Neural cell (in vitro differentiated cells): ENCODE results near the gene HDAC4. TPM values are rescaled to one million over a fixed set of nuclear protein-coding genes. Genes with fewer than 3 reads are reported as not detected.

Experiments used
- H2AFZ ChIP-seq: fragments of 200-600, 300-800 bp; sonication (generic), shearing (Covaris generic); 2 replicates; pipeline ENCODE4 v1.6.0; 2014; ENCODE audit warnings: low read depth, mild to moderate bottlenecking, antibody characterized with exemption, low read length, moderate library complexity
- H3F3A ChIP-seq: fragments of 200-600 bp; shearing (Covaris generic); 2 replicates; pipeline ENCODE4 v1.6.1; 2016; ENCODE audit warnings: mild to moderate bottlenecking, moderate library complexity, mixed read lengths, antibody characterized with exemption, low read length; ENCODE audit not compliant: insufficient read depth, poor library complexity, severe bottlenecking
- H3K27ac ChIP-seq: fragments of 200-600, 300-800 bp; sonication (generic), shearing (Covaris generic); 2 replicates; pipeline ENCODE4 v1.5.1; 2014; ENCODE audit warnings: mild to moderate bottlenecking, low read length, moderate library complexity
- H3K27me3 ChIP-seq: fragments of 300-800, 200-600 bp; sonication (generic), shearing (Covaris generic); 2 replicates; pipeline ENCODE4 v1.6.0; 2014; ENCODE audit warnings: mild to moderate bottlenecking, low read depth, low read length, moderate library complexity; ENCODE audit not compliant: insufficient read depth
- H3K36me3 ChIP-seq: fragments of 300-800, 200-600 bp; sonication (generic), shearing (Covaris generic); 2 replicates; pipeline ENCODE4 v1.5.1; 2014; ENCODE audit warnings: mild to moderate bottlenecking, antibody characterized with exemption, low read length, moderate library complexity; ENCODE audit not compliant: insufficient read depth
- H3K4me2 ChIP-seq: fragments of 300-800, 200-600 bp; sonication (generic), shearing (Covaris generic); 2 replicates; pipeline ENCODE4 v1.6.0; 2014; ENCODE audit warnings: mild to moderate bottlenecking, low read length
- H3K4me3 ChIP-seq: fragments of 300-800, 200-600 bp; sonication (generic), shearing (Covaris generic); 2 replicates; pipeline ENCODE4 v1.5.1; 2014; ENCODE audit warnings: mild to moderate bottlenecking, low read length, moderate library complexity
- H3K79me2 ChIP-seq: fragments of 200-600 bp; shearing (Covaris generic); replicated peaks from 2 replicates; pipeline ENCODE4 v1.6.0; 2014; ENCODE audit warnings: mild to moderate bottlenecking, low read length, moderate library complexity; ENCODE audit not compliant: insufficient read depth
- H3K9ac ChIP-seq: fragments of 300-800, 200-600 bp; sonication (generic), shearing (Covaris generic); 2 replicates; pipeline ENCODE4 v1.6.1; 2016; ENCODE audit warnings: mild to moderate bottlenecking, low read length, mixed read lengths
- H3K9me2 ChIP-seq: fragments of 200-600 bp; shearing (Covaris generic); 2 replicates; pipeline ENCODE4 v1.6.1; 2016; ENCODE audit warnings: mild to moderate bottlenecking, low read length, mixed read lengths; ENCODE audit not compliant: insufficient read depth
- H3K9me3 ChIP-seq: fragments of 200-600, 300-800 bp; sonication (generic), shearing (Covaris generic); 2 replicates; pipeline ENCODE4 v1.6.1; 2016; ENCODE audit warnings: mild to moderate bottlenecking, mixed run types, low read length, moderate library complexity, mixed read lengths
- H4K20me1 ChIP-seq: fragments of 200-600 bp; shearing (Covaris generic); 2 replicates; pipeline ENCODE4 v1.6.1; 2016; ENCODE audit warnings: mild to moderate bottlenecking, mixed run types; ENCODE audit not compliant: insufficient read depth
- EP300 ChIP-seq: fragments of 450-650 bp; conservative IDR thresholded peaks from 2 replicates; pipeline ENCODE4 v1.6.1; 2014; ENCODE audit warnings: antibody characterized with exemption, mild to moderate bottlenecking, moderate library complexity; ENCODE audit not compliant: poor library complexity, severe bottlenecking
- EZH2 ChIP-seq: fragments of 200-600, 300-800 bp; shearing (Covaris generic), sonication (generic); IDR thresholded peaks from 2 replicates; pipeline ENCODE4 v1.6.1; 2014; ENCODE audit warnings: antibody characterized with exemption, low read length, borderline replicate concordance, mild to moderate bottlenecking; ENCODE audit not compliant: insufficient read depth, poor library complexity, severe bottlenecking
- MXI1 ChIP-seq: fragments of 450-650 bp; conservative IDR thresholded peaks from 2 replicates; pipeline ENCODE4 v1.6.1; 2014; ENCODE audit warnings: antibody characterized with exemption, mild to moderate bottlenecking; ENCODE audit not compliant: poor library complexity, severe bottlenecking
- POLR2AphosphoS5 ChIP-seq: IDR thresholded peaks from 2 replicates; pipeline ENCODE4 v1.6.1; 2012
- RAD21 ChIP-seq: fragments of 450-650 bp; conservative IDR thresholded peaks from 2 replicates; pipeline ENCODE4 v1.6.1; 2014; ENCODE audit warnings: antibody characterized with exemption, mild to moderate bottlenecking, moderate library complexity
- SMC3 ChIP-seq: fragments of 450-650 bp; conservative IDR thresholded peaks from 2 replicates; pipeline ENCODE4 v1.6.1; 2014; ENCODE audit warnings: antibody characterized with exemption, mild to moderate bottlenecking, moderate library complexity; ENCODE audit not compliant: poor library complexity
- TAF1 ChIP-seq: IDR thresholded peaks from 2 replicates; pipeline ENCODE4 v1.6.1; 2012; ENCODE audit warnings: low read depth
- polyA plus RNA-seq: library from polyadenylated mRNA; depleted of rRNA; stranded (reverse); fragments of >200 nt; gene quantifications from 2 replicates; pipeline ENCODE4 v1.2.3, GENCODE V29; 2014
- TF ChIP-seq, protein P1 (sequence below): IDR thresholded peaks from 2 replicates; pipeline ENCODE4 v1.6.1; 2012; ENCODE audit warnings: borderline replicate concordance
- TF ChIP-seq, protein P2 (sequence below): fragments of 450-650 bp; IDR thresholded peaks from 2 replicates; pipeline ENCODE4 v1.5.1; 2014; ENCODE audit warnings: antibody characterized with exemption, mild to moderate bottlenecking, moderate library complexity; ENCODE audit not compliant: poor library complexity, severe bottlenecking

Gene HDAC4
- polyA plus RNA-seq, 1 donor from 2014 or later: 3.4 TPM

DNA sequence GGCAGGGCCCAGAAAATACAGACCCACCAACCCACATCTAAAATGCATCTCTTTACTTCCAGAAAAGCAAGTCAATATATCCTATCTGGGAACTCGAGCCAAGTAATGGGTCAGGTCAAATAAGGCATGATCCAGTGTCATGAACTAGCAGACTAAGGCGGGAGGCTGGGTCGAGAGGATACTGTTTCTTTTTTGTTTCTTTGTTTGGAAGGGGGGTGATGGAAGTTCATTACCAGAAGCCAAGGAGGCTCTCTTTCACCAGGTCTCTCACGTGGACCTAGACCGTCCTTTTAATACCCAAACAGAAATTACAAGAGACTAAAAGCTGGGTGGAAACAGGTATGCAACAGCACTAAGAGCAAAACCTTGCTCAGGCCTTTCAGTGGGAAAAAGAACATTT, 108.3 kb downstream of the HDAC4 start (continued):
- TF ChIP-seq, protein P1, sequence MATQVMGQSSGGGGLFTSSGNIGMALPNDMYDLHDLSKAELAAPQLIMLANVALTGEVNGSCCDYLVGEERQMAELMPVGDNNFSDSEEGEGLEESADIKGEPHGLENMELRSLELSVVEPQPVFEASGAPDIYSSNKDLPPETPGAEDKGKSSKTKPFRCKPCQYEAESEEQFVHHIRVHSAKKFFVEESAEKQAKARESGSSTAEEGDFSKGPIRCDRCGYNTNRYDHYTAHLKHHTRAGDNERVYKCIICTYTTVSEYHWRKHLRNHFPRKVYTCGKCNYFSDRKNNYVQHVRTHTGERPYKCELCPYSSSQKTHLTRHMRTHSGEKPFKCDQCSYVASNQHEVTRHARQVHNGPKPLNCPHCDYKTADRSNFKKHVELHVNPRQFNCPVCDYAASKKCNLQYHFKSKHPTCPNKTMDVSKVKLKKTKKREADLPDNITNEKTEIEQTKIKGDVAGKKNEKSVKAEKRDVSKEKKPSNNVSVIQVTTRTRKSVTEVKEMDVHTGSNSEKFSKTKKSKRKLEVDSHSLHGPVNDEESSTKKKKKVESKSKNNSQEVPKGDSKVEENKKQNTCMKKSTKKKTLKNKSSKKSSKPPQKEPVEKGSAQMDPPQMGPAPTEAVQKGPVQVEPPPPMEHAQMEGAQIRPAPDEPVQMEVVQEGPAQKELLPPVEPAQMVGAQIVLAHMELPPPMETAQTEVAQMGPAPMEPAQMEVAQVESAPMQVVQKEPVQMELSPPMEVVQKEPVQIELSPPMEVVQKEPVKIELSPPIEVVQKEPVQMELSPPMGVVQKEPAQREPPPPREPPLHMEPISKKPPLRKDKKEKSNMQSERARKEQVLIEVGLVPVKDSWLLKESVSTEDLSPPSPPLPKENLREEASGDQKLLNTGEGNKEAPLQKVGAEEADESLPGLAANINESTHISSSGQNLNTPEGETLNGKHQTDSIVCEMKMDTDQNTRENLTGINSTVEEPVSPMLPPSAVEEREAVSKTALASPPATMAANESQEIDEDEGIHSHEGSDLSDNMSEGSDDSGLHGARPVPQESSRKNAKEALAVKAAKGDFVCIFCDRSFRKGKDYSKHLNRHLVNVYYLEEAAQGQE: no peak

DNA sequence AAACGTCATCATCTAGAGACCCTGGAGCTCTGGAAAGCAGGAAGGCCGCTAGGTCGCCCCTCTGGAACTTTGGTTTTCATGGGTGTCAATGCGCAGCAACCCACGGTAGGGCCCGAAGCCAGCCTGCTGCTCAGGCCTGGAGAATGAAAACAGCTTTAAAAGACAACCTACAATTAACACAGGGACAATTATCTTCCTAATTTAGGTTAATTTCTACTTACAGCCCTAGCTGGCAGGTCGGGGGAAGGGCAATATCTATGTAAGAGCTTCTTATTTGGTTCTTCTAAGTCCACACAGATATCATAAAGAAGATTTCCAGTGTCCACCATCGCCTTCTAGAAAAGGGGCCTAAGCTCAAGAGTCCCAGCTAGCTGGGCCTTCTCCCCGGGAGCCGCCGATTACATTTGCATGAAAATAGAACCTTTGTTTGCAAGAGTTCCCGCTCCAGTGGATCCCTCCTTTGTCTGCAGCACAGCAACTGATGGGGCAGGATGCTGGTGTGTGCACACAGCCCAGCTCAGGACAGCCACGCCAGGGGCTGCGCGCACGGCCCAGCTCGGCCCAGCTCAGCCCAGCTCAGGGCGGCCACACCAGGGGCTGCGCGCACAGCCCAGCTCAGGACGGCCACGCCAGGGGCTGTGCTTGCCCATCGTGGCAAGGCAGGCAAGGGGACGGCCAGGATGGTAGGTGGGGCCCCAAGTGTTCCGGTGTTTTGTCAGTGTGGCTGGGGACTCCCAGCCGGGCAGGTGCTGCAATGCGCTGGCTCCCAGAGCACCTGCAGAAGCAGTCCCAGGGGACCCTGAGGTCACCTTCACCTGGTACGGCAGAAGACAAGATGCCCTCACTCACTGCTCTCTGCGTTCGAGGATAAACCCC, 109.1 kb downstream of the HDAC4 start:
- no peaks in the 10 kb centered on the region for H3F3A ChIP-seq
- H3K36me3 ChIP-seq: no peaks in the 10 kb centered on the region
- peak overlapping the region; percentile 36 for H3K4me3 ChIP-seq
- no peaks in the 10 kb centered on the region for H4K20me1 ChIP-seq
- H3K4me2 ChIP-seq: no peak overlapping the region
- peak overlapping the region; percentile 55 for H3K9ac ChIP-seq
- TF ChIP-seq SMC3 (no peak), EZH2 (no peak), MXI1 (no peak), RAD21 (no peak), EP300 (no peak), POLR2AphosphoS5 (no peak), TAF1 (no peak)
- TF ChIP-seq, protein P1: no peak
- TF ChIP-seq, protein P2, sequence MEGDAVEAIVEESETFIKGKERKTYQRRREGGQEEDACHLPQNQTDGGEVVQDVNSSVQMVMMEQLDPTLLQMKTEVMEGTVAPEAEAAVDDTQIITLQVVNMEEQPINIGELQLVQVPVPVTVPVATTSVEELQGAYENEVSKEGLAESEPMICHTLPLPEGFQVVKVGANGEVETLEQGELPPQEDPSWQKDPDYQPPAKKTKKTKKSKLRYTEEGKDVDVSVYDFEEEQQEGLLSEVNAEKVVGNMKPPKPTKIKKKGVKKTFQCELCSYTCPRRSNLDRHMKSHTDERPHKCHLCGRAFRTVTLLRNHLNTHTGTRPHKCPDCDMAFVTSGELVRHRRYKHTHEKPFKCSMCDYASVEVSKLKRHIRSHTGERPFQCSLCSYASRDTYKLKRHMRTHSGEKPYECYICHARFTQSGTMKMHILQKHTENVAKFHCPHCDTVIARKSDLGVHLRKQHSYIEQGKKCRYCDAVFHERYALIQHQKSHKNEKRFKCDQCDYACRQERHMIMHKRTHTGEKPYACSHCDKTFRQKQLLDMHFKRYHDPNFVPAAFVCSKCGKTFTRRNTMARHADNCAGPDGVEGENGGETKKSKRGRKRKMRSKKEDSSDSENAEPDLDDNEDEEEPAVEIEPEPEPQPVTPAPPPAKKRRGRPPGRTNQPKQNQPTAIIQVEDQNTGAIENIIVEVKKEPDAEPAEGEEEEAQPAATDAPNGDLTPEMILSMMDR: no peak
- H3K79me2 ChIP-seq: no peaks in the 10 kb centered on the region
- H3K27me3 ChIP-seq: no peaks in the 10 kb centered on the region
- H2AFZ ChIP-seq: peak overlapping the region; percentile 29
- no peaks in the 10 kb centered on the region for H3K9me3 ChIP-seq
- peak overlapping the region; percentile 39 for H3K27ac ChIP-seq
- no peaks in the 10 kb centered on the region for H3K9me2 ChIP-seq
